Measurements from ENCODE around the gene RAF1. TPM values are rescaled to one million over a fixed set of nuclear protein-coding genes. Genes with fewer than 3 reads are reported as not detected.

The RAF1 gene
- total RNA-seq (100 to 1,000 TPM; 130 to 146 (median 142) TPM), polyA plus RNA-seq (88.0 TPM)
- long read RNA-seq, donor 1, transcript RAF1-201 (17 exons, 3,300 nt): major isoform, 182 of 278 reads
- long read RNA-seq, donor 1, transcript RAF1-203 (16 exons, 2,354 nt): minor isoform, 10 of 278 reads
- long read RNA-seq, donor 1, partial matches to known transcripts: 32 of 278 reads
- long read RNA-seq, donor 1, other reads (novel, unspliced or antisense): 52 of 278 reads
- long read RNA-seq, donor 2, transcript RAF1-203 (16 exons, 2,354 nt): minor isoform, 5 of 149 reads
- long read RNA-seq, donor 2, transcript RAF1-201 (17 exons, 3,300 nt): major isoform, 97 of 149 reads
- long read RNA-seq, donor 2, partial matches to known transcripts: 18 of 149 reads
- long read RNA-seq, donor 2, other reads (novel, unspliced or antisense): 25 of 149 reads
- long read RNA-seq, donor 3, transcript RAF1-201 (17 exons, 3,300 nt): major isoform, 426 of 648 reads
- long read RNA-seq, donor 3, transcript RAF1-203 (16 exons, 2,354 nt): minor isoform, 29 of 648 reads
- long read RNA-seq, donor 3, transcript RAF1-205 (18 exons, 3,085 nt): minor isoform, 16 of 648 reads
- long read RNA-seq, donor 3, partial matches to known transcripts: 52 of 648 reads
- long read RNA-seq, donor 3, other reads (novel, unspliced or antisense): 122 of 648 reads
- long read RNA-seq, donor 4, transcript RAF1-203 (16 exons, 2,354 nt): minor isoform, 10 of 131 reads
- long read RNA-seq, donor 4, transcript RAF1-201 (17 exons, 3,300 nt): major isoform, 71 of 131 reads
- long read RNA-seq, donor 4, partial matches to known transcripts: 11 of 131 reads
- long read RNA-seq, donor 4, other reads (novel, unspliced or antisense): 36 of 131 reads

DNA sequence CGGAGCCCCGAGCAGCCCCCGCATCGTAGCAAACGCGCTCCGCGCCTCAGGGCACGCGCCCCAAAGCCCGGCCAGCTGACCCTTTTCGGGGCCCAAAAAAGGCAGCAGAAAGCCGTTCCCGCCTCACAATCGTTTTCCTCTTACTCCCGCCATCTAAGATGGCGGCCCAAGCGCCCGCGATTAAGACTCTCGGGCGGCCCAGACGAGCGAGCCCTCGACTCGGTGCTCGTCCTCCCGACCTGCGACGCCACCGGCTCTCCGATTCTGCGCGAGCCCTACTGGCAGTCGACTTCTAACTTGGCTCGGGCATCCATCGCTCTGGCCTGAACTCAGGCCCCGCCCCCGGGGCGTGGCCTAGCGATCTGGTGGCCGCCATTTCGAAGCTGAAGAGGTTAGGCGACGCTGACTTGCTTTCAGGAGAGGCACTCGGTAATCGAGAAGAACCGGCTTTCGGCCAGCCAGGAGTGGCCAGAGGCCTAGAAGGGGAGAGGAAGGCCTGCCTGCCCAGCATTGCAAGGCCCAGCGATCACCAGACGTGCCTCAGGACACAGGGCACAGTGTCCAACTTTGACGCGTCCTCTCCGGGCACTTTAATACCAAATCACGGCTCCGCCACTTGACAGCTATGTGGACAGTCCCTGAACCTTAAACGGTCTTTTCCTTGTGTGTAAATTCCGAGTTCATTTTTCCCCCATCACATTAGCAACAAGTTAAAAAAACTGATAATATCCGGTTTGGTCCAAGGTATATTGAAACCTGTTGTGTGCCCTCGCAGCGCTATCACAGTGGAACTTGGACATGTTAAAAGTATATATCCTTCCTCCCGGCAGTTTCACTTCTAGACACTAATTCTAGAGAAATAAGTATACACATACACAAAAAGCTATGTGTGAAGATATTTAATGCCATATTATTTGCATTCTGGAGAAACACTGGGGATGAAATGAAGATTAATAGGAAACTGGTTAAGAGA lies at the start of gene RAF1:
Gene RAF1, minus strand, starts transcription at position 182 of the 973 bp plus-strand sequence. CDS start 45,396 bp downstream, outside the sequence.
- Histone ChIP-seq H3K4me1 (ENCODE audit: control insufficient read depth, insufficient read depth, low read length) (peaks cover 9% of the 10 kb centered on the region), H3K27me3 (ENCODE audit: control insufficient read depth, insufficient read depth) (no peaks in the 10 kb centered on the region), H3K4me3 (ENCODE audit: low read length) (peak within 1 kb of the TSS; percentile 88), H3K27ac (ENCODE audit: low read length) (peak within 1 kb of the TSS; percentile 100), H3K9me3 (ENCODE audit: control insufficient read depth, low read length) (no peaks in the 10 kb centered on the region)
- DNase-seq (peak; percentile 98 to 99 (median 99)), ATAC-seq (peak; percentile 95 to 96)
- intact Hi-C loops (cut with DNase I): no loop called here
- under 1% methylated on average over 62 of the region's 62 CpGs for WGBS

- Histone ChIP-seq H3K27ac (ENCODE audit: low read length) (no peak overlapping the region), H3K4me3 (ENCODE audit: low read length) (no peak overlapping the region), H3K9me3 (ENCODE audit: control insufficient read depth, low read length) (no peaks in the 10 kb centered on the region), H3K4me1 (ENCODE audit: control insufficient read depth, insufficient read depth, low read length) (peaks cover 5% of the 10 kb centered on the region), H3K27me3 (ENCODE audit: control insufficient read depth, insufficient read depth) (no peaks in the 10 kb centered on the region)
- intact Hi-C loops (cut with DNase I): no loop called here
- WGBS: 81% methylated on average over 4 of the region's 4 CpGs
- DNase-seq (no peak), ATAC-seq (no peak)
Measured at GRCh38 chr3:12710062-12710461, 46.1 kb upstream of the RAF1 start.

DNA sequence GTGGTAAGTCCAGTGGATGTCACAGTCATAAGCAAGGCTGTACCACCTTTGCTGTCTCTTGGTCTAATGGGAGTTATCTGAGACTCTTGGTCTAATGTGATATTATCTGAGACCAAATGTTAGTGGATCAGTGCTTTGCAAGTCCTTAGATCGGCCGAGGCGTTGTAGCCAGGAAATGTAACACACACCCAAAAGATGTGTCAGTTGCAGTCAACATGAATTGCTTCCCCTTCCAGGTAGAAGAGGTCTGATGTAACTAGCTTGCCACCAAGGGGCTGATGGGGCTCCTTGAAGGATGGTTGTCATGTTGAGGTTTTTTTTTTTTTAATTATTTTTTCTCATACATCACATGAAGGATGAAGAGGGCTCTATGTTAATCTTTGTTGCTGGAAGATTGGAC lies 45.4 kb upstream of the RAF1 start:
- Histone ChIP-seq H3K9me3 (ENCODE audit: control insufficient read depth, low read length) (no peaks in the 10 kb centered on the region), H3K4me1 (ENCODE audit: control insufficient read depth, insufficient read depth, low read length) (peaks cover 5% of the 10 kb centered on the region), H3K27me3 (ENCODE audit: control insufficient read depth, insufficient read depth) (no peaks in the 10 kb centered on the region), H3K4me3 (ENCODE audit: low read length) (no peak overlapping the region), H3K27ac (ENCODE audit: low read length) (no peak overlapping the region)
- ATAC-seq (no peak), DNase-seq (no peak)
- intact Hi-C loops (cut with DNase I): no loop called here
- WGBS: 79% methylated on average over 3 of the region's 3 CpGs

GRCh38 chr3:12708584-12709192 lies 44.8 kb upstream of the RAF1 start:
- intact Hi-C loops (cut with DNase I): no loop called here
- WGBS: 44% methylated on average over 6 of the region's 6 CpGs
- H3K9me3 ChIP-seq (ENCODE audit: control insufficient read depth, low read length): no peaks in the 10 kb centered on the region
- H3K27ac ChIP-seq (ENCODE audit: low read length): no peak overlapping the region
- no peaks in the 10 kb centered on the region for H3K27me3 ChIP-seq (ENCODE audit: control insufficient read depth, insufficient read depth)
- ATAC-seq (peak; percentile 29 to 41), DNase-seq (peak; percentile 45 to 74 (median 62))
- peaks cover 5% of the 10 kb centered on the region for H3K4me1 ChIP-seq (ENCODE audit: control insufficient read depth, insufficient read depth, low read length)
- no peak overlapping the region for H3K4me3 ChIP-seq (ENCODE audit: low read length)

DNA sequence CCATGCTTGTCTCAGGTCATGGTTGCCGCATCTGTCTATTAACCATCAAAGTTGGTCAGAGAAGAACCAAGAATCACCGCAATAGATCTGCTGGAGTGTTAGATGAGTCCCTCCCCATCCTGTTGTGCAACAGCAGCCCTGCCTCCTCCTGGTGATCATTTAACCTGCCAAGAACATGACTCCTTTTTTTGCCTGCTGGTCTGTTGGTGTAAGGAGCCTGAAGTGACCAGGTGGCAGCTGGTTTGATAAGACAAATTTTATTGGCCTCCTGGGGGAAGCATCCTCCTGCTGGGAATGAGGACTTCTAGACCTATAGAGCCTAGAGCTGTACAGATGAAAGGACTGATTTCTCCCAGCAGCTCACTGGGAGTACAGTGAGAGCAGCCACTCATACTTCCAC lies 43.5 kb upstream of the RAF1 start:
- Histone ChIP-seq H3K4me3 (ENCODE audit: low read length) (no peak overlapping the region), H3K9me3 (ENCODE audit: control insufficient read depth, low read length) (no peaks in the 10 kb centered on the region), H3K4me1 (ENCODE audit: control insufficient read depth, insufficient read depth, low read length) (peaks cover 5% of the 10 kb centered on the region), H3K27ac (ENCODE audit: low read length) (no peak overlapping the region), H3K27me3 (ENCODE audit: control insufficient read depth, insufficient read depth) (no peaks in the 10 kb centered on the region)
- intact Hi-C loops (cut with DNase I): no loop called here
- DNase-seq (no peak), ATAC-seq (no peak)
- WGBS: 81% methylated on average over 2 of the region's 2 CpGs

DNA sequence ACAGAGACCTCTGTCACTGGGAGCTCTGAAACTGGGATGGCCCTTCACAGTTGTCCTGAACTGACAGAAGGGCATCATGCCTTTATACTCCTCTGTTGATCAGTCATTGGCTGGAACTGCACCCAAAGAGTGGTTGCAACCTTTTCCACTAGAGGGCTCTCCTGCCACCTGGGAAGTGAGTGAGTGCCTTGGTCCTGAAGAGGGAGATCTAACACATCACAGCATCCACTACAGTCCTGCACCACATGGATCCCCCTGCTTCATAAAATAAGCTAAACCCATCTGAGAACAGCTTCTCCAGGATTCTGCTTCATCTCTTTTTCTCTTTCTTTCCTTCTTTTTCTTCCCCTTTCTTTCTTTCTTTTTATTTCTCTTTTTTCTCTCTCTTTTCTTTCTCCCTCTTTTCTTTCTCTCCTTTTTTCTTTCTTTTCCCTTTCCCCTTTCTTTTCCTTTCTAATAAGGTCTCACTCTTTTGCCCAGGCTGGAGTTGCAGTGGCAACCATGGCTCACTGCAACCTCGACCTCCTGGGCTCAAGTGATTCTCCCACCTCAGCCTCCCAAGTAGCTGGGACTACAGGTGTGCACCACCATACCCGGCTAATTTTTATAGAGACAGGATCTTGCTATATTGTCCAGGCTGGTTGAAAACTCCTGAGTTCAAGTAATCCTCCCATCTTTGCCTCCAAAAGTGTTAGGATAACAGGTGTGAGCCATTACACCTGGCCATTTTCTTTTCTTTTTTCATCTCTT lies 42.8 kb upstream of the RAF1 start:
- peaks cover 5% of the 10 kb centered on the region for H3K4me1 ChIP-seq (ENCODE audit: control insufficient read depth, insufficient read depth, low read length)
- no peak overlapping the region for H3K4me3 ChIP-seq (ENCODE audit: low read length)
- WGBS: 82% methylated on average over 2 of the region's 2 CpGs
- H3K27ac ChIP-seq (ENCODE audit: low read length): no peak overlapping the region
- ATAC-seq (peak; percentile 79 to 85), DNase-seq (peak in 1 of 3 donors; percentile 56)
- no peaks in the 10 kb centered on the region for H3K27me3 ChIP-seq (ENCODE audit: control insufficient read depth, insufficient read depth)
- intact Hi-C loops (cut with DNase I): no loop called here
- H3K9me3 ChIP-seq (ENCODE audit: control insufficient read depth, low read length): no peaks in the 10 kb centered on the region

DNA sequence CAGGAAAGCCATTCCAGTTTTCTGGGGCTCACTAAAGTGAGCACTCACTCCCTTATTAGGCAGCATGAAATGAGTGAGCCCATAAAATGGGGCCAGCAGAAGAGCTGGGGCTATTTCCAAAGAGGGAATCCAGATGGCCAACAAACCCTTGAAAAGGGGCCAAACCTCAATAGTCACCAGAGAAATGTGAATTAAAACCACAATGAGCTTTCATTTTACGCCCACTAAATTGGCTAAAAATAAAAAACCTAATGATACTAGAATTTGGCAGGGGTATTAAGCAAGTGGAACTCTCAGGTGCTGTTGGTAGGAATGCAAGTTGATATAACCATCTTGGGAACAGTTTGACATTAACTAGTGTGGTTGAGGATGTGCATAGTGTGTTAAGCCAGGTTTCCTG lies 42.1 kb upstream of the RAF1 start:
- H3K27ac ChIP-seq (ENCODE audit: low read length): no peak overlapping the region
- no peak overlapping the region for H3K4me3 ChIP-seq (ENCODE audit: low read length)
- H3K27me3 ChIP-seq (ENCODE audit: control insufficient read depth, insufficient read depth): no peaks in the 10 kb centered on the region
- 71% methylated on average over 1 of the region's 1 CpG for WGBS
- ATAC-seq (no peak), DNase-seq (no peak)
- H3K4me1 ChIP-seq (ENCODE audit: control insufficient read depth, insufficient read depth, low read length): peaks cover 5% of the 10 kb centered on the region
- intact Hi-C loops (cut with DNase I): no loop called here
- H3K9me3 ChIP-seq (ENCODE audit: control insufficient read depth, low read length): no peaks in the 10 kb centered on the region

GRCh38 chr3:12705374-12705926 lies 41.5 kb upstream of the RAF1 start:
- no peak for DNase-seq
- peaks cover 5% of the 10 kb centered on the region for H3K4me1 ChIP-seq (ENCODE audit: control insufficient read depth, insufficient read depth, low read length)
- intact Hi-C loops (cut with DNase I): no loop called here
- 65% methylated on average over 6 of the region's 6 CpGs for WGBS
- H3K27ac ChIP-seq (ENCODE audit: low read length): no peak overlapping the region
- no peak overlapping the region for H3K4me3 ChIP-seq (ENCODE audit: low read length)
- H3K9me3 ChIP-seq (ENCODE audit: control insufficient read depth, low read length): no peaks in the 10 kb centered on the region
- ATAC-seq: peak in 1 of 2 donors; percentile 25
- H3K27me3 ChIP-seq (ENCODE audit: control insufficient read depth, insufficient read depth): no peaks in the 10 kb centered on the region

- intact Hi-C loops (cut with DNase I): no loop called here
Measured at GRCh38 chr3:12702501-12702900, 38.6 kb upstream of the RAF1 start.

More at GRCh38 chr3:12702501-12702900, 38.6 kb upstream of the RAF1 start:
- Histone ChIP-seq H3K4me3 (ENCODE audit: low read length) (no peak overlapping the region), H3K27ac (ENCODE audit: low read length) (no peak overlapping the region), H3K27me3 (ENCODE audit: control insufficient read depth, insufficient read depth) (no peaks in the 10 kb centered on the region), H3K9me3 (ENCODE audit: control insufficient read depth, low read length) (no peaks in the 10 kb centered on the region), H3K4me1 (ENCODE audit: control insufficient read depth, insufficient read depth, low read length) (peaks cover 2% of the 10 kb centered on the region)
- WGBS: 81% methylated on average over 3 of the region's 3 CpGs
- DNase-seq: no peak
- no peak for ATAC-seq

Data from right cardiac atrium (tissue), 5 donors.